ENCODE results near the gene STK10.

- TF ChIP-seq EZH2 (IDR thresholded peaks at IDR 0.05) (no peak), POLR2AphosphoS5 (IDR thresholded peaks at IDR 0.05; ENCODE audit: borderline replicate concordance, low read depth, low read length) (no peak)
These were observed 90.7 kb downstream of the STK10 start for GRCh38 chr5:172097356-172097755.

Data from SK-N-MC (cell line).